Measurements from ENCODE around the gene ZNF346. TPM values are rescaled to one million over a fixed set of nuclear protein-coding genes. Genes with fewer than 3 reads are reported as not detected.

ZNF346 gene
- total RNA-seq, 3 donors from 2014 or later, result 13.6 to 28.2 (median 19.2) TPM

GRCh38 chr5:177003649-177004048 is 18.8 kb upstream of the ZNF346 start:
- intact Hi-C loops (cut with DNase I; ENCODE audit: low total_unique reads), result no loop called here
- no peaks in the 10 kb centered on the region for H3K27me3 ChIP-seq
- no peak overlapping the region for H3K4me3 ChIP-seq
- H3K9me3 ChIP-seq, result no peaks in the 10 kb centered on the region
- TF ChIP-seq POLR2AphosphoS5 (IDR thresholded peaks at IDR 0.05), result no peak
- no peak for TF ChIP-seq CTCF (IDR thresholded peaks at IDR 0.05)
- TF ChIP-seq POLR2A (IDR thresholded peaks at IDR 0.05), result no peak
- H3K36me3 ChIP-seq, result no peaks in the 10 kb centered on the region
- no peaks in the 10 kb centered on the region for H3K4me1 ChIP-seq
- no peak overlapping the region for H3K27ac ChIP-seq
- no peak for DNase-seq (ENCODE audit: low spot score in 2 of 2)

- intact Hi-C loops (cut with DNase I; ENCODE audit: low total_unique reads), result no loop called here
- Histone ChIP-seq H3K27me3 (no peaks in the 10 kb centered on the region), H3K9me3 (no peaks in the 10 kb centered on the region), H3K4me1 (no peaks in the 10 kb centered on the region), H3K36me3 (no peaks in the 10 kb centered on the region), H3K4me3 (peak overlapping the region; percentile 74 to 93 (median 91)), H3K27ac (no peak overlapping the region)
- DNase-seq (ENCODE audit: low spot score in 2 of 2), result no peak
- TF ChIP-seq POLR2A (IDR thresholded peaks at IDR 0.05) (no peak), POLR2AphosphoS5 (IDR thresholded peaks at IDR 0.05) (no peak), CTCF (IDR thresholded peaks at IDR 0.05) (no peak)
These were observed 17.5 kb upstream of the ZNF346 start for GRCh38 chr5:177004961-177005360.

GRCh38 chr5:177005619-177006264 is 16.8 kb upstream of the ZNF346 start:
- intact Hi-C loops (cut with DNase I; ENCODE audit: low total_unique reads), result no loop called here
- peak overlapping the region; percentile 94 to 97 for H3K27ac ChIP-seq
- no peaks in the 10 kb centered on the region for H3K9me3 ChIP-seq
- no peak for TF ChIP-seq CTCF (IDR thresholded peaks at IDR 0.05)
- no peak for TF ChIP-seq POLR2AphosphoS5 (IDR thresholded peaks at IDR 0.05)
- TF ChIP-seq POLR2A (IDR thresholded peaks at IDR 0.05), result no peak
- H3K4me3 ChIP-seq, result peak overlapping the region; percentile 74 to 93 (median 91)
- no peaks in the 10 kb centered on the region for H3K4me1 ChIP-seq
- H3K36me3 ChIP-seq, result no peaks in the 10 kb centered on the region
- H3K27me3 ChIP-seq, result no peaks in the 10 kb centered on the region
- DNase-seq (ENCODE audit: low spot score in 2 of 2), result no peak

- TF ChIP-seq POLR2AphosphoS5 (IDR thresholded peaks at IDR 0.05) (peak; percentile 58 to 66 (median 63)), CTCF (IDR thresholded peaks at IDR 0.05) (no peak), POLR2A (IDR thresholded peaks at IDR 0.05) (peak; percentile 45)
- no peaks in the 10 kb centered on the region for H3K4me1 ChIP-seq
- peak; percentile 81 to 90 for DNase-seq (ENCODE audit: low spot score in 2 of 2)
- no peaks in the 10 kb centered on the region for H3K27me3 ChIP-seq
- H3K9me3 ChIP-seq, result no peaks in the 10 kb centered on the region
- peak within 1 kb of the TSS; percentile 94 to 97 for H3K27ac ChIP-seq
- intact Hi-C loops (cut with DNase I; ENCODE audit: low total_unique reads), result no loop called here
- no peaks in the 10 kb centered on the region for H3K36me3 ChIP-seq
- H3K4me3 ChIP-seq, result peak within 1 kb of the TSS; percentile 74 to 93 (median 91)
These were observed 16.1 kb upstream of the ZNF346 start, which contains the start of gene UIMC1 for GRCh38 chr5:177006265-177006972. Gene UIMC1, minus strand, starts transcription at chr5:177006779. Its CDS starts 24,164 bp downstream, at chr5:176982615.

- intact Hi-C loops (cut with DNase I; ENCODE audit: low total_unique reads), result no loop called here
- Histone ChIP-seq H3K27me3 (no peaks in the 10 kb centered on the region), H3K4me1 (no peaks in the 10 kb centered on the region), H3K9me3 (no peaks in the 10 kb centered on the region), H3K4me3 (no peak overlapping the region), H3K27ac (no peak overlapping the region), H3K36me3 (no peaks in the 10 kb centered on the region)
- no peak for DNase-seq (ENCODE audit: low spot score in 2 of 2)
- no peak for TF ChIP-seq POLR2AphosphoS5 (IDR thresholded peaks at IDR 0.05)
- no peak for TF ChIP-seq CTCF (IDR thresholded peaks at IDR 0.05)
- TF ChIP-seq POLR2A (IDR thresholded peaks at IDR 0.05), result no peak
These were observed 13.8 kb upstream of the ZNF346 start for GRCh38 chr5:177008716-177009115.

Data from breast epithelium (tissue), 4 donors.